Naive B cell (primary cell): Measurements from ENCODE around the gene C6orf132. TPM values are rescaled to one million over a fixed set of nuclear protein-coding genes. Genes with fewer than 3 reads are reported as not detected.

ENCODE experiments used
- ATAC-seq, 2 donors: fragments of 150-1000 bp; cut with Tn5 transposase; 2 replicates each; pipeline ENCODE4 v1.10.0; 2021; ENCODE audit warnings: low read depth in 2 of 2, mild to moderate bottlenecking in 2 of 2, moderate library complexity in 2 of 2
- DNase-seq: peaks from one replicate; pipeline ENCODE4 v3.0.0; 2022
- H3K27ac Mint-ChIP-seq, 6 donors: one replicate each; pipeline ENCODE4 v1.8.0; 2020 to 2022; ENCODE audit warnings: mild to moderate bottlenecking in 6 of 6, mixed read lengths in 6 of 6, moderate library complexity in 5 of 6, inconsistent platforms in 2 of 6
- H3K27me3 Mint-ChIP-seq, 3 donors: one replicate each; pipeline ENCODE4 v1.8.0; 2021 to 2022; ENCODE audit warnings: mixed read lengths in 3 of 3, mild to moderate bottlenecking in 1 of 3
- H3K36me3 Mint-ChIP-seq, 2 donors: one replicate each; pipeline ENCODE4 v1.8.0; 2020 to 2022; ENCODE audit warnings: mixed read lengths in 2 of 2, inconsistent platforms in 1 of 2, mild to moderate bottlenecking in 1 of 2
- H3K4me1 Mint-ChIP-seq, 3 donors: one replicate each; pipeline ENCODE4 v1.8.0; 2020 to 2022; ENCODE audit warnings: mixed read lengths in 3 of 3, inconsistent platforms in 1 of 3, mild to moderate bottlenecking in 1 of 3, moderate library complexity in 1 of 3
- H3K4me3 Mint-ChIP-seq, 8 donors: one replicate each; pipeline ENCODE4 v1.8.0; 2020 to 2022; ENCODE audit warnings: mild to moderate bottlenecking in 8 of 8, mixed read lengths in 8 of 8, moderate library complexity in 8 of 8, inconsistent platforms in 2 of 8
- H3K9me3 Mint-ChIP-seq, 7 donors: one replicate each; pipeline ENCODE4 v1.8.0; 2020 to 2022; ENCODE audit warnings: mixed read lengths in 7 of 7, mild to moderate bottlenecking in 5 of 7, inconsistent platforms in 2 of 7, moderate library complexity in 1 of 7
- polyA plus RNA-seq, 6 donors: library from polyadenylated mRNA; unstranded; fragments of 300-500 nt; fragmentation: Illumina TruSeq; gene quantifications; one replicate each; pipeline ENCODE4 v1.2.3, GENCODE V29; 2021; ENCODE audit warnings: low read depth in 6 of 6

The C6orf132 gene
- polyA plus RNA-seq, 6 donors from 2014 or later, result not detected

GRCh38 chr6:42138190-42138589, 4.2 kb downstream of the C6orf132 start:
- no peaks in the 10 kb centered on the region for H3K9me3 Mint-ChIP-seq
- H3K36me3 Mint-ChIP-seq, result no peaks in the 10 kb centered on the region
- peaks cover 17 to 25% (median 20%) of the 10 kb centered on the region in 3 donors for H3K27me3 Mint-ChIP-seq
- H3K27ac Mint-ChIP-seq, result no peak overlapping the region
- H3K4me1 Mint-ChIP-seq, result peaks cover 23 to 32% (median 32%) of the 10 kb centered on the region in 3 donors
- no peak overlapping the region for H3K4me3 Mint-ChIP-seq
- DNase-seq (no peak), ATAC-seq (no peak)

GRCh38 chr6:42137194-42137753, 5.1 kb downstream of the C6orf132 start:
- Mint-ChIP-seq H3K27ac (peak overlapping the region in 2 of 6 donors; percentile 74 to 94), H3K36me3 (no peaks in the 10 kb centered on the region), H3K4me1 (peaks cover 20 to 26% (median 25%) of the 10 kb centered on the region in 3 donors), H3K27me3 (peaks cover 10 to 17% (median 15%) of the 10 kb centered on the region in 3 donors), H3K4me3 (peak overlapping the region in 2 of 8 donors; percentile 41 to 62), H3K9me3 (no peaks in the 10 kb centered on the region)
- ATAC-seq (no peak), DNase-seq (no peak)

GRCh38 chr6:42136508-42137193, 5.8 kb downstream of the C6orf132 start:
- ATAC-seq, result peak; percentile 84 to 85
- Mint-ChIP-seq H3K27me3 (peaks cover 13 to 21% (median 15%) of the 10 kb centered on the region in 3 donors), H3K9me3 (peaks cover 0 to 1% (median 0%) of the 10 kb centered on the region in 7 donors), H3K4me3 (peak overlapping the region in 7 of 8 donors; percentile 62 to 96 (median 82)), H3K27ac (peak overlapping the region in 4 of 6 donors; percentile 11 to 94 (median 89)), H3K4me1 (peaks cover 20 to 26% (median 25%) of the 10 kb centered on the region in 3 donors), H3K36me3 (no peaks in the 10 kb centered on the region)
- DNase-seq, result peak; percentile 46

- H3K4me1 Mint-ChIP-seq, result peaks cover 17 to 24% (median 21%) of the 10 kb centered on the region in 3 donors
These were observed 6.7 kb downstream of the C6orf132 start for GRCh38 chr6:42135722-42136121.

GRCh38 chr6:42135161-42135560, 7.3 kb downstream of the C6orf132 start:
- H3K4me1 Mint-ChIP-seq, result peaks cover 12 to 20% (median 16%) of the 10 kb centered on the region in 3 donors
- H3K4me3 Mint-ChIP-seq, result no peak overlapping the region
- peaks cover 2 to 10% (median 10%) of the 10 kb centered on the region in 3 donors for H3K27me3 Mint-ChIP-seq
- DNase-seq (no peak), ATAC-seq (no peak)
- H3K27ac Mint-ChIP-seq, result no peak overlapping the region
- no peaks in the 10 kb centered on the region for H3K36me3 Mint-ChIP-seq
- peaks cover 0 to 1% (median 0%) of the 10 kb centered on the region in 7 donors for H3K9me3 Mint-ChIP-seq

More at GRCh38 chr6:42135722-42136121, 6.7 kb downstream of the C6orf132 start:
- DNase-seq, result no peak
- H3K4me3 Mint-ChIP-seq, result no peak overlapping the region
- no peak for ATAC-seq
- H3K36me3 Mint-ChIP-seq, result no peaks in the 10 kb centered on the region
- H3K9me3 Mint-ChIP-seq, result peaks cover 0 to 1% (median 0%) of the 10 kb centered on the region in 7 donors
- H3K27ac Mint-ChIP-seq, result no peak overlapping the region
- peaks cover 7 to 15% (median 8%) of the 10 kb centered on the region in 3 donors for H3K27me3 Mint-ChIP-seq

- H3K27ac Mint-ChIP-seq, result no peak overlapping the region
- peaks cover 0 to 12% (median 7%) of the 10 kb centered on the region in 3 donors for H3K27me3 Mint-ChIP-seq
- ATAC-seq, result no peak
- peaks cover 6 to 13% (median 11%) of the 10 kb centered on the region in 3 donors for H3K4me1 Mint-ChIP-seq
- H3K4me3 Mint-ChIP-seq, result no peak overlapping the region
- no peaks in the 10 kb centered on the region for H3K36me3 Mint-ChIP-seq
- no peak for DNase-seq
- peaks cover 0 to 1% (median 0%) of the 10 kb centered on the region in 7 donors for H3K9me3 Mint-ChIP-seq
These were observed 8.5 kb downstream of the C6orf132 start for GRCh38 chr6:42133926-42134325.

GRCh38 chr6:42131531-42131930, 10.9 kb downstream of the C6orf132 start:
- ATAC-seq (no peak), DNase-seq (no peak)
- Mint-ChIP-seq H3K4me1 (peaks cover 4 to 6% (median 4%) of the 10 kb centered on the region in 3 donors), H3K27me3 (peaks cover 0 to 22% (median 7%) of the 10 kb centered on the region in 3 donors), H3K9me3 (peaks cover 0 to 1% (median 0%) of the 10 kb centered on the region in 7 donors), H3K36me3 (no peaks in the 10 kb centered on the region), H3K4me3 (peak overlapping the region in 1 of 8 donors; percentile 24), H3K27ac (peak overlapping the region in 1 of 6 donors; percentile 27)

- H3K27ac Mint-ChIP-seq, result peak overlapping the region in 1 of 6 donors; percentile 67
- peaks cover 0 to 22% (median 7%) of the 10 kb centered on the region in 3 donors for H3K27me3 Mint-ChIP-seq
- ATAC-seq (no peak), DNase-seq (no peak)
- no peak overlapping the region for H3K4me3 Mint-ChIP-seq
- no peaks in the 10 kb centered on the region for H3K36me3 Mint-ChIP-seq
- H3K4me1 Mint-ChIP-seq, result no peaks in the 10 kb centered on the region
- H3K9me3 Mint-ChIP-seq, result peaks cover 0 to 1% (median 0%) of the 10 kb centered on the region in 7 donors
These were observed 13.1 kb downstream of the C6orf132 start for GRCh38 chr6:42129360-42129676.

- DNase-seq (no peak), ATAC-seq (no peak)
- no peaks in the 10 kb centered on the region for H3K36me3 Mint-ChIP-seq
- peak overlapping the region in 1 of 8 donors; percentile 17 for H3K4me3 Mint-ChIP-seq
- H3K27me3 Mint-ChIP-seq, result peaks cover 0 to 22% (median 7%) of the 10 kb centered on the region in 3 donors
- H3K27ac Mint-ChIP-seq, result no peak overlapping the region
- peaks cover 0 to 1% (median 0%) of the 10 kb centered on the region in 7 donors for H3K9me3 Mint-ChIP-seq
- no peaks in the 10 kb centered on the region for H3K4me1 Mint-ChIP-seq
These were observed 13.7 kb downstream of the C6orf132 start for GRCh38 chr6:42128460-42129359.

- Mint-ChIP-seq H3K36me3 (no peaks in the 10 kb centered on the region), H3K27ac (no peak overlapping the region), H3K27me3 (peaks cover 0 to 16% (median 0%) of the 10 kb centered on the region in 3 donors), H3K9me3 (no peaks in the 10 kb centered on the region), H3K4me1 (no peaks in the 10 kb centered on the region), H3K4me3 (no peak overlapping the region)
- no peak for ATAC-seq
- DNase-seq, result no peak
These were observed 16.8 kb downstream of the C6orf132 start for GRCh38 chr6:42125663-42126062.

GRCh38 chr6:42125231-42125630, 17.2 kb downstream of the C6orf132 start:
- DNase-seq (no peak), ATAC-seq (no peak)
- Mint-ChIP-seq H3K27me3 (peaks cover 0 to 13% (median 0%) of the 10 kb centered on the region in 3 donors), H3K9me3 (no peaks in the 10 kb centered on the region), H3K27ac (no peak overlapping the region), H3K4me1 (no peaks in the 10 kb centered on the region), H3K4me3 (no peak overlapping the region), H3K36me3 (no peaks in the 10 kb centered on the region)

- Mint-ChIP-seq H3K4me3 (no peak overlapping the region), H3K36me3 (no peaks in the 10 kb centered on the region), H3K4me1 (no peaks in the 10 kb centered on the region), H3K27ac (no peak overlapping the region), H3K9me3 (no peaks in the 10 kb centered on the region), H3K27me3 (peaks cover 0 to 10% (median 0%) of the 10 kb centered on the region in 3 donors)
- ATAC-seq (no peak), DNase-seq (no peak)
These were observed 18.1 kb downstream of the C6orf132 start for GRCh38 chr6:42124223-42124836.
